HepG2 (cell line): Measurements from ENCODE around the gene EMC9. TPM values are rescaled to one million over a fixed set of nuclear protein-coding genes. Genes with fewer than 3 reads are reported as not detected.

Experiments
- FOXP1 ChIP-seq, 2 experiments: fragments of 450-650 bp in 1 of 2; IDR thresholded peaks; 2 replicates each; pipeline ENCODE4 v1.6.1; 2017 to 2018; ENCODE audit warnings: antibody characterized with exemption in 1 of 2
- HHEX ChIP-seq: IDR thresholded peaks from 2 replicates; pipeline ENCODE4 v1.6.1; 2016; ENCODE audit warnings: control low read depth
- KDM2A ChIP-seq: sonication (generic); formaldehyde crosslinking; IDR thresholded peaks from 2 replicates; pipeline ENCODE4 v1.4.0; 2020; ENCODE audit warnings: low read depth, missing genetic modification reagents, borderline replicate concordance
- KDM5A ChIP-seq: fragments of 200-600 bp; sonication (generic); IDR thresholded peaks from 2 replicates; pipeline ENCODE4 v1.7.0; 2018; ENCODE audit warnings: antibody characterized with exemption, mild to moderate bottlenecking, low read length, borderline replicate concordance
- MAF1 ChIP-seq: sonication (generic); formaldehyde crosslinking; IDR thresholded peaks from 2 replicates; pipeline ENCODE4 v1.5.0; 2020; ENCODE audit warnings: missing genetic modification reagents, borderline replicate concordance
- MBD4 ChIP-seq: IDR thresholded peaks from 2 replicates; pipeline ENCODE4 v1.6.1; 2012; ENCODE audit warnings: low read length, inconsistent platforms, borderline replicate concordance
- NONO ChIP-seq, 2 experiments: fragments of 450-650 bp in 1 of 2; sonication (generic) in 1 of 2; formaldehyde crosslinking in 1 of 2; IDR thresholded peaks in 1 of 2; conservative IDR thresholded peaks in 1 of 2; 2 replicates each; pipeline versions ENCODE4 v1.6.1 to v1.8.0; 2017 to 2022; ENCODE audit warnings: mild to moderate bottlenecking in 1 of 2, missing genetic modification reagents in 1 of 2, moderate library complexity in 1 of 2
- SAP130 ChIP-seq: IDR thresholded peaks from 2 replicates; pipeline ENCODE4 v1.6.1; 2016; ENCODE audit warnings: low read depth
- SCMH1 ChIP-seq: sonication (generic); formaldehyde crosslinking; IDR thresholded peaks from 2 replicates; pipeline ENCODE4 v1.9.0; 2021; ENCODE audit warnings: missing genetic modification reagents, mild to moderate bottlenecking, borderline replicate concordance
- SMAD3 ChIP-seq: sonication (generic); formaldehyde crosslinking; IDR thresholded peaks from 2 replicates; pipeline ENCODE4 v1.4.0; 2020; ENCODE audit warnings: missing genetic modification reagents
- SMARCE1 ChIP-seq: fragments of 450-650 bp; IDR thresholded peaks from 2 replicates; pipeline ENCODE4 v1.6.1; 2017; ENCODE audit warnings: borderline replicate concordance
- SP140L ChIP-seq: sonication (generic); formaldehyde crosslinking; IDR thresholded peaks from 2 replicates; pipeline ENCODE4 v1.4.0; 2020; ENCODE audit warnings: missing genetic modification reagents, borderline replicate concordance
- ZNF33A ChIP-seq: sonication (generic); formaldehyde crosslinking; IDR thresholded peaks from 2 replicates; pipeline ENCODE4 v1.5.1; 2020; ENCODE audit warnings: missing genetic modification reagents, mild to moderate bottlenecking, moderate library complexity, borderline replicate concordance
- polyA plus RNA-seq, 8 experiments: library from polyadenylated mRNA; depleted of rRNA in 3 of 8; stranded (reverse) in 7 of 8; unstranded in 1 of 8; fragments of >200 nt; fragmentation: Illumina TruSeq in 4 of 8; extraction: Trizol in 4 of 8; gene quantifications; 2 replicates each; pipeline versions ENCODE4 v1.2.1 to v1.2.3, GENCODE V29; 2011 to 2016; ENCODE audit warnings: low read depth in 4 of 8, missing spikeins in 1 of 8, mixed read lengths in 1 of 8; ENCODE audit not compliant: insufficient read depth in 1 of 8
- total RNA-seq, 5 experiments: library from RNA; depleted of rRNA; stranded (reverse); fragments of >200 nt; fragmentation: Illumina TruSeq; extraction: Trizol; gene quantifications; 2 replicates each; pipeline ENCODE4 v1.2.3, GENCODE V29; 2016; ENCODE audit warnings: low read depth in 1 of 5
- TF ChIP-seq, protein P1 (sequence below): IDR thresholded peaks from 2 replicates; pipeline ENCODE4 v1.6.1; 2016; ENCODE audit warnings: low read depth, missing genetic modification reagents, missing compliant biosample characterization
- TF ChIP-seq, protein P2 (sequence below): sonication (generic); formaldehyde crosslinking; IDR thresholded peaks from 2 replicates; pipeline ENCODE4 v1.9.0; 2021; ENCODE audit warnings: missing genetic modification reagents, mild to moderate bottlenecking, borderline replicate concordance
- TF ChIP-seq, protein P3 (sequence below): sonication (generic); formaldehyde crosslinking; IDR thresholded peaks from 2 replicates; pipeline ENCODE4 v1.4.0; 2020; ENCODE audit warnings: missing genetic modification reagents

Gene EMC9
- total and polyA plus RNA-seq, 2 of the 13 experiments (the other 11 are each of a cell fraction or from before 2014, with no cell fraction given), result 60.5 to 78.7 TPM

DNA sequence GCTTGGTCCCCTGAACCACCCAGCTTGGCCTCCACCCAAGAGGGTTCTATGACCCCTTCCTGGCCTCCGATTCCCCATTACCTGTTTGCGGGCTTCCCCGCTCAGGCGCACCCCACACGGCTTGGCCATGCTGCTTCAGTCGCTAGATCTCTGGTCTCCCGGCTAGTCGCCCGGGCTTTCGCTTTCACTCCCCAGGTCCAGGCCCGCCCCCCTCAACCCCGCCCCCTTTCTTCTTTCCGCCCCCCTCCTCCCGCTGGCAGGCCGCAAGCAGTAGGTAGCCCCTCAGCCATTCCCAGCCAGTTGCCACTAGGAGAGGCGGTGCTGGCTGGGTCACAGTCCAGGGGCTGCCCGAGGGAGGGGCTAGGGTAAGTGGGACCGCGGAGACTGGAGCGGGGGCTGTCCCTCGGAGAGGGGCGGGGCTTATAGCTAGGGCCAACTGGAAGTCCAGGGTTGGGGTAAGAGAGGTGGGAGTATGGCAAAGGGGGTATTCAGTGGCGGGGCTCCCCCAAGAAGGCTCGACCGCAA is 5.1 kb upstream of the EMC9 start, which contains the start of gene PSME2 (continued):
- TF ChIP-seq, protein P1, sequence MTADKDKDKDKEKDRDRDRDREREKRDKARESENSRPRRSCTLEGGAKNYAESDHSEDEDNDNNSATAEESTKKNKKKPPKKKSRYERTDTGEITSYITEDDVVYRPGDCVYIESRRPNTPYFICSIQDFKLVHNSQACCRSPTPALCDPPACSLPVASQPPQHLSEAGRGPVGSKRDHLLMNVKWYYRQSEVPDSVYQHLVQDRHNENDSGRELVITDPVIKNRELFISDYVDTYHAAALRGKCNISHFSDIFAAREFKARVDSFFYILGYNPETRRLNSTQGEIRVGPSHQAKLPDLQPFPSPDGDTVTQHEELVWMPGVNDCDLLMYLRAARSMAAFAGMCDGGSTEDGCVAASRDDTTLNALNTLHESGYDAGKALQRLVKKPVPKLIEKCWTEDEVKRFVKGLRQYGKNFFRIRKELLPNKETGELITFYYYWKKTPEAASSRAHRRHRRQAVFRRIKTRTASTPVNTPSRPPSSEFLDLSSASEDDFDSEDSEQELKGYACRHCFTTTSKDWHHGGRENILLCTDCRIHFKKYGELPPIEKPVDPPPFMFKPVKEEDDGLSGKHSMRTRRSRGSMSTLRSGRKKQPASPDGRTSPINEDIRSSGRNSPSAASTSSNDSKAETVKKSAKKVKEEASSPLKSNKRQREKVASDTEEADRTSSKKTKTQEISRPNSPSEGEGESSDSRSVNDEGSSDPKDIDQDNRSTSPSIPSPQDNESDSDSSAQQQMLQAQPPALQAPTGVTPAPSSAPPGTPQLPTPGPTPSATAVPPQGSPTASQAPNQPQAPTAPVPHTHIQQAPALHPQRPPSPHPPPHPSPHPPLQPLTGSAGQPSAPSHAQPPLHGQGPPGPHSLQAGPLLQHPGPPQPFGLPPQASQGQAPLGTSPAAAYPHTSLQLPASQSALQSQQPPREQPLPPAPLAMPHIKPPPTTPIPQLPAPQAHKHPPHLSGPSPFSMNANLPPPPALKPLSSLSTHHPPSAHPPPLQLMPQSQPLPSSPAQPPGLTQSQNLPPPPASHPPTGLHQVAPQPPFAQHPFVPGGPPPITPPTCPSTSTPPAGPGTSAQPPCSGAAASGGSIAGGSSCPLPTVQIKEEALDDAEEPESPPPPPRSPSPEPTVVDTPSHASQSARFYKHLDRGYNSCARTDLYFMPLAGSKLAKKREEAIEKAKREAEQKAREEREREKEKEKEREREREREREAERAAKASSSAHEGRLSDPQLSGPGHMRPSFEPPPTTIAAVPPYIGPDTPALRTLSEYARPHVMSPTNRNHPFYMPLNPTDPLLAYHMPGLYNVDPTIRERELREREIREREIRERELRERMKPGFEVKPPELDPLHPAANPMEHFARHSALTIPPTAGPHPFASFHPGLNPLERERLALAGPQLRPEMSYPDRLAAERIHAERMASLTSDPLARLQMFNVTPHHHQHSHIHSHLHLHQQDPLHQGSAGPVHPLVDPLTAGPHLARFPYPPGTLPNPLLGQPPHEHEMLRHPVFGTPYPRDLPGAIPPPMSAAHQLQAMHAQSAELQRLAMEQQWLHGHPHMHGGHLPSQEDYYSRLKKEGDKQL (CRISPR knock-in tag), result no peak
- TF ChIP-seq MAF1, result no peak; the same call in 1 of the 2 replicates
- TF ChIP-seq ZNF33A (CRISPR knock-in tag), result no peak
- no peak; the same call in 1 of the 2 replicates for TF ChIP-seq KDM5A
- no peak for TF ChIP-seq NONO (IDR thresholded peaks at IDR 0.05)
- no peak for TF ChIP-seq NONO (CRISPR knock-in tag; conservative IDR thresholded peaks at IDR 0.05)
- TF ChIP-seq MBD4, result no peak
- TF ChIP-seq SAP130, result peak; percentile 97
- no peak for TF ChIP-seq SP140L
- no peak for TF ChIP-seq SCMH1 (CRISPR knock-in tag)
- TF ChIP-seq, protein P2, sequence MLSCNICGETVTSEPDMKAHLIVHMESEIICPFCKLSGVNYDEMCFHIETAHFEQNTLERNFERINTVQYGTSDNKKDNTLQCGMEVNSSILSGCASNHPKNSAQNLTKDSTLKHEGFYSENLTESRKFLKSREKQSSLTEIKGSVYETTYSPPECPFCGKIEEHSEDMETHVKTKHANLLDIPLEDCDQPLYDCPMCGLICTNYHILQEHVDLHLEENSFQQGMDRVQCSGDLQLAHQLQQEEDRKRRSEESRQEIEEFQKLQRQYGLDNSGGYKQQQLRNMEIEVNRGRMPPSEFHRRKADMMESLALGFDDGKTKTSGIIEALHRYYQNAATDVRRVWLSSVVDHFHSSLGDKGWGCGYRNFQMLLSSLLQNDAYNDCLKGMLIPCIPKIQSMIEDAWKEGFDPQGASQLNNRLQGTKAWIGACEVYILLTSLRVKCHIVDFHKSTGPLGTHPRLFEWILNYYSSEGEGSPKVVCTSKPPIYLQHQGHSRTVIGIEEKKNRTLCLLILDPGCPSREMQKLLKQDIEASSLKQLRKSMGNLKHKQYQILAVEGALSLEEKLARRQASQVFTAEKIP (CRISPR knock-in tag), result no peak
- TF ChIP-seq SMARCE1, result no peak
- TF ChIP-seq HHEX (CRISPR knock-in tag), result no peak
- TF ChIP-seq FOXP1 (IDR thresholded peaks at IDR 0.05), result no peak
- TF ChIP-seq FOXP1 (CRISPR knock-in tag; IDR thresholded peaks at IDR 0.05), result peak; percentile 27; the same call in 1 of the 2 replicates
- no peak; the same call in 1 of the 2 replicates for TF ChIP-seq SMAD3 (CRISPR knock-in tag)
- TF ChIP-seq KDM2A (CRISPR knock-in tag), result peak; percentile 53; the same call in 1 of the 2 replicates
- TF ChIP-seq, protein P3, sequence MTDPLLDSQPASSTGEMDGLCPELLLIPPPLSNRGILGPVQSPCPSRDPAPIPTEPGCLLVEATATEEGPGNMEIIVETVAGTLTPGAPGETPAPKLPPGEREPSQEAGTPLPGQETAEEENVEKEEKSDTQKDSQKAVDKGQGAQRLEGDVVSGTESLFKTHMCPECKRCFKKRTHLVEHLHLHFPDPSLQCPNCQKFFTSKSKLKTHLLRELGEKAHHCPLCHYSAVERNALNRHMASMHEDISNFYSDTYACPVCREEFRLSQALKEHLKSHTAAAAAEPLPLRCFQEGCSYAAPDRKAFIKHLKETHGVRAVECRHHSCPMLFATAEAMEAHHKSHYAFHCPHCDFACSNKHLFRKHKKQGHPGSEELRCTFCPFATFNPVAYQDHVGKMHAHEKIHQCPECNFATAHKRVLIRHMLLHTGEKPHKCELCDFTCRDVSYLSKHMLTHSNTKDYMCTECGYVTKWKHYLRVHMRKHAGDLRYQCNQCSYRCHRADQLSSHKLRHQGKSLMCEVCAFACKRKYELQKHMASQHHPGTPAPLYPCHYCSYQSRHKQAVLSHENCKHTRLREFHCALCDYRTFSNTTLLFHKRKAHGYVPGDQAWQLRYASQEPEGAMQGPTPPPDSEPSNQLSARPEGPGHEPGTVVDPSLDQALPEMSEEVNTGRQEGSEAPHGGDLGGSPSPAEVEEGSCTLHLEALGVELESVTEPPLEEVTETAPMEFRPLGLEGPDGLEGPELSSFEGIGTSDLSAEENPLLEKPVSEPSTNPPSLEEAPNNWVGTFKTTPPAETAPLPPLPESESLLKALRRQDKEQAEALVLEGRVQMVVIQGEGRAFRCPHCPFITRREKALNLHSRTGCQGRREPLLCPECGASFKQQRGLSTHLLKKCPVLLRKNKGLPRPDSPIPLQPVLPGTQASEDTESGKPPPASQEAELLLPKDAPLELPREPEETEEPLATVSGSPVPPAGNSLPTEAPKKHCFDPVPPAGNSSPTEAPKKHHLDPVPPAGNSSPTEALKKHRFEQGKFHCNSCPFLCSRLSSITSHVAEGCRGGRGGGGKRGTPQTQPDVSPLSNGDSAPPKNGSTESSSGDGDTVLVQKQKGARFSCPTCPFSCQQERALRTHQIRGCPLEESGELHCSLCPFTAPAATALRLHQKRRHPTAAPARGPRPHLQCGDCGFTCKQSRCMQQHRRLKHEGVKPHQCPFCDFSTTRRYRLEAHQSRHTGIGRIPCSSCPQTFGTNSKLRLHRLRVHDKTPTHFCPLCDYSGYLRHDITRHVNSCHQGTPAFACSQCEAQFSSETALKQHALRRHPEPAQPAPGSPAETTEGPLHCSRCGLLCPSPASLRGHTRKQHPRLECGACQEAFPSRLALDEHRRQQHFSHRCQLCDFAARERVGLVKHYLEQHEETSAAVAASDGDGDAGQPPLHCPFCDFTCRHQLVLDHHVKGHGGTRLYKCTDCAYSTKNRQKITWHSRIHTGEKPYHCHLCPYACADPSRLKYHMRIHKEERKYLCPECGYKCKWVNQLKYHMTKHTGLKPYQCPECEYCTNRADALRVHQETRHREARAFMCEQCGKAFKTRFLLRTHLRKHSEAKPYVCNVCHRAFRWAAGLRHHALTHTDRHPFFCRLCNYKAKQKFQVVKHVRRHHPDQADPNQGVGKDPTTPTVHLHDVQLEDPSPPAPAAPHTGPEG (CRISPR knock-in tag), result no peak
